ENCODE measurements around the gene GPC1. TPM values are rescaled to one million over a fixed set of nuclear protein-coding genes. Genes with fewer than 3 reads are reported as not detected.

GPC1 gene
- total and polyA plus RNA-seq, 5 donors from 2014 or later, result 0.06 to 0.91 (median 0.39) TPM

- no peak overlapping the region for H3K4me3 Mint-ChIP-seq
- H3K27me3 Mint-ChIP-seq, result no peaks in the 10 kb centered on the region
- Histone ChIP-seq H3K4me1 (ENCODE audit: control insufficient read depth, insufficient read depth, low read length, poor library complexity, severe bottlenecking) (no peaks in the 10 kb centered on the region), H3K36me3 (ENCODE audit: control insufficient read depth, insufficient read depth, low read length) (peaks cover 12% of the 10 kb centered on the region), H3K27me3 (ENCODE audit: control insufficient read depth, insufficient read depth, low read length) (no peaks in the 10 kb centered on the region), H3K27ac (ENCODE audit: insufficient read depth, low read length, poor library complexity, severe bottlenecking) (no peak overlapping the region), H3K4me3 (ENCODE audit: low read depth, low read length) (no peak overlapping the region), H3K9me3 (ENCODE audit: control insufficient read depth in 2 of 2, low read length in 2 of 2) (no peaks in the 10 kb centered on the region)
- peaks cover 0 to 4% (median 0%) of the 10 kb centered on the region in 7 donors for H3K9me3 Mint-ChIP-seq
- peaks cover 38% of the 10 kb centered on the region for H3K36me3 Mint-ChIP-seq
- H3K4me1 Mint-ChIP-seq, result no peaks in the 10 kb centered on the region
- ATAC-seq (ENCODE audit: low read depth in 2 of 2) (no peak), DNase-seq (no peak)
- no peak overlapping the region for H3K27ac Mint-ChIP-seq
These were observed 64.1 kb downstream of the GPC1 start for GRCh38 chr2:240499309-240500301.

DNA sequence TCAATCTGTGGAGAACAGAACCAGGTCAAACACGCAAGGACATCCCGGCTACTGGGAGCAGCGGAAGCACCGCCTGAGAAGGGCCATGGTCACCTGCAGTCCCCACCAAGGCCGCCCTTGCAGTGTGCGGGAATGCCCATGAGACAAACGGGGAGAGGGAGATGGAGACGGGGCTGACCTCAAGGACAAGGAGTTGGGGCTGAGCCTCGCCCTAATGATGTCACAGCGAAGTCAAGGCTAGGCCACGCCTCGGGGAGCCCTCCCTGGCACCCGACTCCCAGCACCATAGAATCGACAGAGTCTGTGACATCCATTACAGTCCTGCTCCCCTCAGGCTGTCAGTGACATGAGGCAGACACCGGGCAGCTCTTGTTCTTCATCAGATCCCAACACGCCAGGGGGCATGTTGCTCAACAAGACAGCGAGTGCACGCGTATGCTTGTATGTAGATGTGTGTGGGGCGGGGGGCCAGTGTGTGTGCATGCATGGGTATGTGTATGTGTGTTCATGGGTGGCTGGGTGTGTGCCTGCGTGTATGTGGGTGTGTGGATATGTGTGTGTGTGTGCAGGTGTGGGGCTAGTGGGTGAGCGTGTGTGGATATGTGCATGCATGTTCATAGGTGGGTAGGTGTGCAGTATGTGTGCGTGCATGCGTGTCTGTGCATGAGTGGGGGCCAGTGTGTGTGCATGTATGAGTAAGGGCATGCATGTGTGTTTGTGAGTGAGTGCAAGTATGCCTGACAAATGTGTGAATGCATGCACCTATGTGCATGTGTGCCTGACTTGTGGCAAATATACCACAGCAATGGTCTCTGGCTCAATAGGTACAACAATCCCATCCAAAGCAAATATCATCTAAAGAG, 65.3 kb downstream of the GPC1 start:
- Mint-ChIP-seq H3K9me3 (peaks cover 0 to 4% (median 0%) of the 10 kb centered on the region in 7 donors), H3K27ac (no peak overlapping the region), H3K4me1 (no peaks in the 10 kb centered on the region), H3K27me3 (no peaks in the 10 kb centered on the region), H3K4me3 (no peak overlapping the region), H3K36me3 (peaks cover 32% of the 10 kb centered on the region)
- no peaks in the 10 kb centered on the region for H3K4me1 ChIP-seq (ENCODE audit: control insufficient read depth, insufficient read depth, low read length, poor library complexity, severe bottlenecking)
- no peaks in the 10 kb centered on the region for H3K27me3 ChIP-seq (ENCODE audit: control insufficient read depth, insufficient read depth, low read length)
- H3K9me3 ChIP-seq (ENCODE audit: control insufficient read depth in 2 of 2, low read length in 2 of 2), result no peaks in the 10 kb centered on the region
- no peak overlapping the region for H3K4me3 ChIP-seq (ENCODE audit: low read depth, low read length)
- peaks cover 12% of the 10 kb centered on the region for H3K36me3 ChIP-seq (ENCODE audit: control insufficient read depth, insufficient read depth, low read length)
- ATAC-seq (ENCODE audit: low read depth in 2 of 2), result no peak
- no peak for DNase-seq
- no peak overlapping the region for H3K27ac ChIP-seq (ENCODE audit: insufficient read depth, low read length, poor library complexity, severe bottlenecking)

DNA sequence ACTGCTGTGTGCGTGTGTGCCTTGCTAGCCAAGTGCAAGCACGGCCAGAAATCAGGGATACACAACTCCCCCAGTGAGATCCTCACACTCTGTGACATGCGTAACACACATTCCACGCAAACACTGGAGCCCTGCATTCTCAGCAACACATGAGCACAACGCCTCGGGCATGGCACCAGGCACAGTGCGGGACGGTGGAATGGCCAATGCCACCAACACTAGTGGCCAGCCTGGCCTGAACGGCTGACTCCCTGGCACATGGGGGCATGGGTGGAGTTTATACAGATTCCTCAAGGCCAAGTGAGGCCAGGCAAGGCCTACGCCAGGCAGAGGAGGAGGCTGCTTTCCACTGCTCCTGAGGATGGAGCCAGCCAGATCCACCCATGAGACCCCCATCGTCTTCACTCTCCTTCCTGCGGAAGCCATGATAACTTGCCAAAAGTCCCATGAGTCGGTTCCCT, 66.1 kb downstream of the GPC1 start:
- Mint-ChIP-seq H3K27me3 (no peaks in the 10 kb centered on the region), H3K27ac (no peak overlapping the region), H3K4me1 (no peaks in the 10 kb centered on the region), H3K36me3 (peaks cover 24% of the 10 kb centered on the region), H3K4me3 (no peak overlapping the region), H3K9me3 (peaks cover 0 to 2% (median 0%) of the 10 kb centered on the region in 7 donors)
- Histone ChIP-seq H3K4me3 (ENCODE audit: low read depth, low read length) (no peak overlapping the region), H3K4me1 (ENCODE audit: control insufficient read depth, insufficient read depth, low read length, poor library complexity, severe bottlenecking) (no peaks in the 10 kb centered on the region), H3K36me3 (ENCODE audit: control insufficient read depth, insufficient read depth, low read length) (peaks cover 12% of the 10 kb centered on the region), H3K27me3 (ENCODE audit: control insufficient read depth, insufficient read depth, low read length) (no peaks in the 10 kb centered on the region), H3K9me3 (ENCODE audit: control insufficient read depth in 2 of 2, low read length in 2 of 2) (no peaks in the 10 kb centered on the region), H3K27ac (ENCODE audit: insufficient read depth, low read length, poor library complexity, severe bottlenecking) (no peak overlapping the region)
- ATAC-seq (ENCODE audit: low read depth in 2 of 2), result no peak
- no peak for DNase-seq

DNA sequence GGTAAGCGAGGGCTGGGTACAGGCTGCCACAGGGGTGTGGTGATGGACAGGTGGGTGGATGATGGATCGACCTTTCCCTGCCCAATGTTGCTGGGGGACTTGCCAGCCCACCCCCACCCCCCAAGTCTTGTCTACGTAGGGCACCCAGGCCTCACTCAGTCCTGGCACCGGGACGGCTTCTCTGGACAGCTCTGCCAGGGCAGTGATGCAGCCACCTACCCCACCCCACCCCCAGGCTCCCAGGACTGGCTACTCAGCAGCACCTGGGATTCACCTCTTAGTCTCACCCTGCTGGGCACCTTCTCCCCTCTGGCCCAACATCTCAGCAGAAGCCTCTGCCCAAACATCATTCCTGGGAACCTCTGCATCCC, 66.6 kb downstream of the GPC1 start:
- no peak for DNase-seq
- H3K4me1 Mint-ChIP-seq, result no peaks in the 10 kb centered on the region
- Histone ChIP-seq H3K9me3 (ENCODE audit: control insufficient read depth in 2 of 2, low read length in 2 of 2) (no peaks in the 10 kb centered on the region), H3K4me1 (ENCODE audit: control insufficient read depth, insufficient read depth, low read length, poor library complexity, severe bottlenecking) (no peaks in the 10 kb centered on the region), H3K27ac (ENCODE audit: insufficient read depth, low read length, poor library complexity, severe bottlenecking) (no peak overlapping the region), H3K27me3 (ENCODE audit: control insufficient read depth, insufficient read depth, low read length) (no peaks in the 10 kb centered on the region), H3K36me3 (ENCODE audit: control insufficient read depth, insufficient read depth, low read length) (peaks cover 12% of the 10 kb centered on the region), H3K4me3 (ENCODE audit: low read depth, low read length) (no peak overlapping the region)
- ATAC-seq (ENCODE audit: low read depth in 2 of 2), result no peak
- peaks cover 21% of the 10 kb centered on the region for H3K36me3 Mint-ChIP-seq
- H3K9me3 Mint-ChIP-seq, result peaks cover 0 to 2% (median 0%) of the 10 kb centered on the region in 7 donors
- no peak overlapping the region for H3K4me3 Mint-ChIP-seq
- no peak overlapping the region for H3K27ac Mint-ChIP-seq
- H3K27me3 Mint-ChIP-seq, result no peaks in the 10 kb centered on the region

DNA sequence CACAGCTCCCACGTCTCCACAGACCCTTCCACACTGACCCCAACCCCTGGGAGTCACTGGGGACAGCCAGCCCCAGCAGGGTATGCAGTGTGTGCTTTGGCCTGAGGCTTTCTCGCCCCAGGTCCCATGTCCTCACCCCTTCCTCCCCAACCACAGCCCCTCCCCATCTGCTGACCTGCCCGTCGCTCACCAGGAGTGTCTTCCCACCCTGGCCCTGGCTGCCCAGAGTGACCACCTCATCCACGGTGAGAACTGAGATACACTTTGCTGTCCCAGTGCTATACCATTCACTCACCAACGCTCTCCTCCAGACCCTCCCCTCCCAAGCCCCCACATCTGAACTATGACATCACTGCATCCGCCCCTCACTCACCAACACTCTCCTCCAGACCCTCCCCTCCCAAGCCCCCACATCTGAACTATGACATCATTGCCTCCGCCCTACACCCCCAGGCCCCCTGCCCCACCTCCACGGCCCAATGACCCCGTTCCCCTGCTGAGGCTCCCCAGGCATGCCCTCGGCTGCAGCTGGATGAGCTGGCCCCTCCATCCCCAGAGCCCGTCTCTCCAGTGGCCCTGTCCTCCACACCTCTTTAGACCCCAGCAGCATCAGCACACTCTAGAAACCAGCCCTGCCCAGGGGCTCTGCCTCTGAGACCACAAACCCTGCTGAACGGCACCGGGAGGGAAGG, 67.1 kb downstream of the GPC1 start:
- ATAC-seq (ENCODE audit: low read depth in 2 of 2) (no peak), DNase-seq (no peak)
- Histone ChIP-seq H3K27me3 (ENCODE audit: control insufficient read depth, insufficient read depth, low read length) (no peaks in the 10 kb centered on the region), H3K36me3 (ENCODE audit: control insufficient read depth, insufficient read depth, low read length) (peaks cover 12% of the 10 kb centered on the region), H3K9me3 (ENCODE audit: control insufficient read depth in 2 of 2, low read length in 2 of 2) (no peaks in the 10 kb centered on the region), H3K4me1 (ENCODE audit: control insufficient read depth, insufficient read depth, low read length, poor library complexity, severe bottlenecking) (no peaks in the 10 kb centered on the region), H3K4me3 (ENCODE audit: low read depth, low read length) (no peak overlapping the region), H3K27ac (ENCODE audit: insufficient read depth, low read length, poor library complexity, severe bottlenecking) (no peak overlapping the region)
- Mint-ChIP-seq H3K4me3 (no peak overlapping the region), H3K36me3 (peaks cover 16% of the 10 kb centered on the region), H3K27ac (no peak overlapping the region), H3K4me1 (no peaks in the 10 kb centered on the region), H3K27me3 (no peaks in the 10 kb centered on the region), H3K9me3 (peaks cover 0 to 2% (median 0%) of the 10 kb centered on the region in 7 donors)

- ATAC-seq (ENCODE audit: low read depth in 2 of 2) (no peak), DNase-seq (no peak)
- no peak overlapping the region for H3K4me3 ChIP-seq (ENCODE audit: low read depth, low read length)
- no peaks in the 10 kb centered on the region for H3K27me3 Mint-ChIP-seq
- peaks cover 12% of the 10 kb centered on the region for H3K36me3 Mint-ChIP-seq
- H3K9me3 Mint-ChIP-seq, result peaks cover 0 to 2% (median 0%) of the 10 kb centered on the region in 7 donors
- no peak overlapping the region for H3K27ac Mint-ChIP-seq
- no peaks in the 10 kb centered on the region for H3K4me1 Mint-ChIP-seq
- no peaks in the 10 kb centered on the region for H3K9me3 ChIP-seq (ENCODE audit: control insufficient read depth in 2 of 2, low read length in 2 of 2)
- no peak overlapping the region for H3K4me3 Mint-ChIP-seq
- H3K27me3 ChIP-seq (ENCODE audit: control insufficient read depth, insufficient read depth, low read length), result no peaks in the 10 kb centered on the region
- no peak overlapping the region for H3K27ac ChIP-seq (ENCODE audit: insufficient read depth, low read length, poor library complexity, severe bottlenecking)
- no peaks in the 10 kb centered on the region for H3K4me1 ChIP-seq (ENCODE audit: control insufficient read depth, insufficient read depth, low read length, poor library complexity, severe bottlenecking)
- peaks cover 12% of the 10 kb centered on the region for H3K36me3 ChIP-seq (ENCODE audit: control insufficient read depth, insufficient read depth, low read length)
These were observed 67.9 kb downstream of the GPC1 start for GRCh38 chr2:240503375-240503774.

- Mint-ChIP-seq H3K27ac (no peak overlapping the region), H3K27me3 (no peaks in the 10 kb centered on the region), H3K9me3 (peaks cover 0 to 2% (median 0%) of the 10 kb centered on the region in 7 donors), H3K36me3 (peaks cover 16% of the 10 kb centered on the region), H3K4me3 (no peak overlapping the region), H3K4me1 (no peaks in the 10 kb centered on the region)
- Histone ChIP-seq H3K27me3 (ENCODE audit: control insufficient read depth, insufficient read depth, low read length) (no peaks in the 10 kb centered on the region), H3K9me3 (ENCODE audit: control insufficient read depth in 2 of 2, low read length in 2 of 2) (no peaks in the 10 kb centered on the region), H3K27ac (ENCODE audit: insufficient read depth, low read length, poor library complexity, severe bottlenecking) (no peak overlapping the region), H3K4me1 (ENCODE audit: control insufficient read depth, insufficient read depth, low read length, poor library complexity, severe bottlenecking) (no peaks in the 10 kb centered on the region), H3K4me3 (ENCODE audit: low read depth, low read length) (no peak overlapping the region), H3K36me3 (ENCODE audit: control insufficient read depth, insufficient read depth, low read length) (peaks cover 9% of the 10 kb centered on the region)
- ATAC-seq (ENCODE audit: low read depth in 2 of 2) (no peak), DNase-seq (no peak)
These were observed 68.4 kb downstream of the GPC1 start for GRCh38 chr2:240503848-240504247.

Measured in CD4-positive, CD25-positive, alpha-beta regulatory T cell (primary cell).